Immature natural killer cell (primary cell): Measurements from ENCODE around the gene ARHGAP26. TPM values are rescaled to one million over a fixed set of nuclear protein-coding genes. Genes with fewer than 3 reads are reported as not detected.

Experiments used
- DNase-seq, 3 donors: peaks; one replicate each; pipeline ENCODE4 v3.0.0; 2022; ENCODE audit warnings: mixed read lengths in 1 of 3
- H3K27ac Mint-ChIP-seq, 6 donors: one replicate each; pipeline ENCODE4 v1.8.0; 2020; ENCODE audit warnings: mixed read lengths in 6 of 6, mild to moderate bottlenecking in 5 of 6, inconsistent platforms in 4 of 6, moderate library complexity in 3 of 6
- H3K27me3 Mint-ChIP-seq, 3 donors: one replicate each; pipeline ENCODE4 v1.8.0; 2020 to 2021; ENCODE audit warnings: low read depth in 3 of 3, mild to moderate bottlenecking in 3 of 3, mixed read lengths in 3 of 3, moderate library complexity in 3 of 3, inconsistent platforms in 1 of 3
- H3K36me3 Mint-ChIP-seq, 3 donors: one replicate each; pipeline ENCODE4 v1.8.0; 2020; ENCODE audit warnings: mixed read lengths in 3 of 3, inconsistent platforms in 2 of 3, mild to moderate bottlenecking in 2 of 3
- H3K4me1 Mint-ChIP-seq, 2 donors: one replicate each; pipeline ENCODE4 v1.8.0; 2020; ENCODE audit warnings: inconsistent platforms in 2 of 2, mild to moderate bottlenecking in 2 of 2, mixed read lengths in 2 of 2, moderate library complexity in 1 of 2
- H3K4me3 Mint-ChIP-seq, 5 donors: one replicate each; pipeline ENCODE4 v1.8.0; 2020; ENCODE audit warnings: mild to moderate bottlenecking in 5 of 5, mixed read lengths in 5 of 5, inconsistent platforms in 3 of 5, moderate library complexity in 3 of 5
- H3K9me3 Mint-ChIP-seq, 6 donors: one replicate each; pipeline ENCODE4 v1.8.0; 2020; ENCODE audit warnings: mild to moderate bottlenecking in 6 of 6, mixed read lengths in 6 of 6, inconsistent platforms in 4 of 6, moderate library complexity in 3 of 6
- polyA plus RNA-seq, 3 donors: library from polyadenylated mRNA; unstranded; fragments of 300-500 nt; fragmentation: Illumina TruSeq; gene quantifications; one replicate each; pipeline ENCODE4 v1.2.3, GENCODE V29; 2021

Gene ARHGAP26
- 10 to 100 TPM; 14.5 to 43.7 (median 17.6) TPM for polyA plus RNA-seq

GRCh38 chr5:142769793-142770649, at the start of gene ARHGAP26:
Gene ARHGAP26 (plus strand): TSS chr5:142770377. CDS start chr5:142770762, 385 bp downstream.
- Mint-ChIP-seq H3K27me3 (peaks cover 2 to 7% (median 6%) of the 10 kb centered on the region in 3 donors), H3K36me3 (no peaks in the 10 kb centered on the region), H3K9me3 (no peaks in the 10 kb centered on the region), H3K4me3 (peak within 1 kb of the TSS; percentile 94 to 98 (median 97)), H3K27ac (peak within 1 kb of the TSS; percentile 89 to 96 (median 91)), H3K4me1 (peaks cover 46 to 49% of the 10 kb centered on the region in 2 donors)
- DNase-seq = peak; percentile 95 to 96 (median 96)

- Mint-ChIP-seq H3K4me1 (peaks cover 8 to 15% of the 10 kb centered on the region in 2 donors), H3K9me3 (no peaks in the 10 kb centered on the region), H3K27ac (no peak overlapping the region), H3K36me3 (no peaks in the 10 kb centered on the region), H3K4me3 (no peak overlapping the region), H3K27me3 (peaks cover 2 to 7% (median 2%) of the 10 kb centered on the region in 3 donors)
- no peak for DNase-seq
These were observed 49.4 kb upstream of the ARHGAP26 start for GRCh38 chr5:142720641-142721271.

- peaks cover 8% of the 10 kb centered on the region in 2 donors for H3K4me1 Mint-ChIP-seq
- no peak overlapping the region for H3K27ac Mint-ChIP-seq
- H3K27me3 Mint-ChIP-seq = peaks cover 2 to 7% (median 2%) of the 10 kb centered on the region in 3 donors
- no peak overlapping the region for H3K4me3 Mint-ChIP-seq
- no peaks in the 10 kb centered on the region for H3K9me3 Mint-ChIP-seq
- no peak for DNase-seq
- H3K36me3 Mint-ChIP-seq = no peaks in the 10 kb centered on the region
These were observed 48.0 kb upstream of the ARHGAP26 start for GRCh38 chr5:142722146-142722545.

- H3K36me3 Mint-ChIP-seq = no peaks in the 10 kb centered on the region
- no peak for DNase-seq
- no peak overlapping the region for H3K27ac Mint-ChIP-seq
- no peaks in the 10 kb centered on the region for H3K9me3 Mint-ChIP-seq
- H3K4me3 Mint-ChIP-seq = no peak overlapping the region
- peaks cover under 1 to 1% of the 10 kb centered on the region in 2 donors for H3K4me1 Mint-ChIP-seq
- H3K27me3 Mint-ChIP-seq = peaks cover 0 to 4% (median 0%) of the 10 kb centered on the region in 3 donors
These were observed 47.3 kb upstream of the ARHGAP26 start for GRCh38 chr5:142722896-142723295.

- Mint-ChIP-seq H3K36me3 (no peaks in the 10 kb centered on the region), H3K27ac (no peak overlapping the region), H3K27me3 (peaks cover 0 to 2% (median 0%) of the 10 kb centered on the region in 3 donors), H3K4me3 (no peak overlapping the region), H3K4me1 (peaks cover 0 to 1% of the 10 kb centered on the region in 2 donors), H3K9me3 (no peaks in the 10 kb centered on the region)
- DNase-seq = no peak
These were observed 45.4 kb upstream of the ARHGAP26 start for GRCh38 chr5:142724821-142725220.

- no peak for DNase-seq
- peaks cover 0 to 1% of the 10 kb centered on the region in 2 donors for H3K4me1 Mint-ChIP-seq
- no peaks in the 10 kb centered on the region for H3K9me3 Mint-ChIP-seq
- H3K4me3 Mint-ChIP-seq = no peak overlapping the region
- no peaks in the 10 kb centered on the region for H3K36me3 Mint-ChIP-seq
- H3K27ac Mint-ChIP-seq = no peak overlapping the region
- peaks cover 0 to 3% (median 2%) of the 10 kb centered on the region in 3 donors for H3K27me3 Mint-ChIP-seq
These were observed 44.7 kb upstream of the ARHGAP26 start for GRCh38 chr5:142725231-142726187.

GRCh38 chr5:142726188-142726731, 43.9 kb upstream of the ARHGAP26 start:
- Mint-ChIP-seq H3K27me3 (peaks cover 0 to 3% (median 2%) of the 10 kb centered on the region in 3 donors), H3K9me3 (no peaks in the 10 kb centered on the region), H3K4me3 (no peak overlapping the region), H3K36me3 (no peaks in the 10 kb centered on the region), H3K27ac (no peak overlapping the region), H3K4me1 (peaks cover 1 to 5% of the 10 kb centered on the region in 2 donors)
- DNase-seq = no peak

GRCh38 chr5:142727735-142728047, 42.5 kb upstream of the ARHGAP26 start:
- no peaks in the 10 kb centered on the region for H3K9me3 Mint-ChIP-seq
- H3K27me3 Mint-ChIP-seq = peaks cover 0 to 3% (median 2%) of the 10 kb centered on the region in 3 donors
- H3K36me3 Mint-ChIP-seq = peaks cover 0 to 4% (median 0%) of the 10 kb centered on the region in 3 donors
- H3K27ac Mint-ChIP-seq = no peak overlapping the region
- H3K4me1 Mint-ChIP-seq = peaks cover 9 to 10% of the 10 kb centered on the region in 2 donors
- H3K4me3 Mint-ChIP-seq = no peak overlapping the region
- DNase-seq = no peak

- peak overlapping the region in 4 of 5 donors; percentile 10 to 78 (median 36) for H3K4me3 Mint-ChIP-seq
- peaks cover 0 to 6% (median 0%) of the 10 kb centered on the region in 3 donors for H3K27me3 Mint-ChIP-seq
- H3K36me3 Mint-ChIP-seq = peaks cover 0 to 4% (median 0%) of the 10 kb centered on the region in 3 donors
- H3K27ac Mint-ChIP-seq = peak overlapping the region in 3 of 6 donors; percentile 40 to 93 (median 43)
- DNase-seq = no peak
- H3K4me1 Mint-ChIP-seq = peaks cover 54 to 59% of the 10 kb centered on the region in 2 donors
- H3K9me3 Mint-ChIP-seq = peaks cover 0 to 1% (median 0%) of the 10 kb centered on the region in 6 donors
These were observed 34.6 kb upstream of the ARHGAP26 start for GRCh38 chr5:142735323-142736246.

- peak overlapping the region in 3 of 6 donors; percentile 5 to 76 (median 43) for H3K27ac Mint-ChIP-seq
- H3K27me3 Mint-ChIP-seq = peaks cover 0 to 8% (median 0%) of the 10 kb centered on the region in 3 donors
- DNase-seq = no peak
- peaks cover 0 to 1% (median 0%) of the 10 kb centered on the region in 6 donors for H3K9me3 Mint-ChIP-seq
- H3K4me1 Mint-ChIP-seq = peaks cover 54 to 55% of the 10 kb centered on the region in 2 donors
- H3K36me3 Mint-ChIP-seq = peaks cover 0 to 4% (median 0%) of the 10 kb centered on the region in 3 donors
- peak overlapping the region in 2 of 5 donors; percentile 10 to 40 for H3K4me3 Mint-ChIP-seq
These were observed 33.9 kb upstream of the ARHGAP26 start for GRCh38 chr5:142736247-142736632.

GRCh38 chr5:142737179-142737578, 33.0 kb upstream of the ARHGAP26 start:
- Mint-ChIP-seq H3K9me3 (peaks cover 0 to 1% (median 0%) of the 10 kb centered on the region in 6 donors), H3K36me3 (peaks cover 0 to 4% (median 0%) of the 10 kb centered on the region in 3 donors), H3K27me3 (peaks cover 0 to 8% (median 0%) of the 10 kb centered on the region in 3 donors), H3K27ac (peak overlapping the region in 1 of 6 donors; percentile 30), H3K4me1 (peaks cover 50 to 54% of the 10 kb centered on the region in 2 donors), H3K4me3 (no peak overlapping the region)
- no peak for DNase-seq
